Memory B cell (primary cell): Measurements from ENCODE around the gene SCO2.

ENCODE experiments used
- ATAC-seq: fragments of 150-1000 bp; cut with Tn5 transposase; 2 replicates; pipeline ENCODE4 v1.10.0; 2021; ENCODE audit warnings: low read depth, mild to moderate bottlenecking, moderate library complexity
- DNase-seq, 2 donors: peaks; one replicate each; pipeline ENCODE4 v3.0.0; 2022; ENCODE audit warnings: low spot score in 2 of 2
- H3K27ac Mint-ChIP-seq: one replicate; pipeline ENCODE4 v1.8.0; 2022; ENCODE audit warnings: mild to moderate bottlenecking, moderate library complexity, mixed read lengths
- H3K27me3 Mint-ChIP-seq: one replicate; pipeline ENCODE4 v1.8.0; 2022; ENCODE audit warnings: mixed read lengths
- H3K36me3 Mint-ChIP-seq: one replicate; pipeline ENCODE4 v1.8.0; 2022; ENCODE audit warnings: mild to moderate bottlenecking, mixed read lengths
- H3K4me1 Mint-ChIP-seq: one replicate; pipeline ENCODE4 v1.8.0; 2022; ENCODE audit warnings: mixed read lengths
- H3K4me3 Mint-ChIP-seq: one replicate; pipeline ENCODE4 v1.8.0; 2022; ENCODE audit warnings: mild to moderate bottlenecking, moderate library complexity, mixed read lengths
- H3K9me3 Mint-ChIP-seq: one replicate; pipeline ENCODE4 v1.8.0; 2022; ENCODE audit warnings: mixed read lengths

SCO2 gene

DNA sequence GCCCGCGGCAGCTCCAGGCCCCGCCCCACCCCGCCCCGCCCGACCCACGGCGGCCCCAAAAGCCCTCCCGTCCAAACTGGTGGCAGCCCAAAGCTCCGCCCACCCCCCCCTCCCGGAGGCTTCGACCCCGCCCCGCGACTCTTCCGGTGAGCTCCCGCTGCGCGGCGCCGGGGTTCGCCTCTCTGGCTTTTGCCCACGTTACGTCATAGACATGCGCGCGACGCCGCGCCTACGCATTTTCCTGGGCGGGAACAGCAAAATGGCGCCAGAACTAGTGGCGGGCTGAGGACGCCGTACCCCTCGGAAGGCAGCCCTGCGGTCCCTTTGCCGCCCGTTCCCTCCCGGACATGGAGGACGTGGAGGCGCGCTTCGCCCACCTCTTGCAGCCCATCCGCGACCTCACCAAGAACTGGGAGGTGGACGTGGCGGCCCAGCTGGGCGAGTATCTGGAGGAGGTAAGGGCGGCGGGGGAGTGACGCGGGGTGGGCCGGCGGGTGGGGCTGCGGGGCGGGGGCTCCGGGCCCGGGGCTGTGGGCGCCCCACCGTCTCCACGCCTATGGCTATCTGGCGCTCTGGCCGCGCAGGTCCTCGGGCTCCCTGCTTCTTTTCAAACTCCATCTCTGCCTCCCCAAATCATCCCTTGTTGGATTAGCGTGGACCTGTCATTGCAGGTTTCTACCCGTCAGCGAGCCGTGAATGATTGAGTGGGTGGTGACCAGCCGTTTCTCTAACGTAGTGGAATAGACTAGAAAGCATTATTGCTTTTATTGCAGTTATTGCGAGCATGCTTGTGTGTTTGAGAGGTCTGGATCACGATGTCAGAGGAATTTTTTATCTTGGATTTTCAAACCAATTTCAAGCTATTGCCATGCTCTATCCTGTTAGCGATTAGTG, 17.2 kb downstream of the SCO2 start, which contains the start of gene NCAPH2:
NCAPH2 (plus strand) TSS at position 234 of the 894 bp plus-strand sequence; CDS start at position 348, 114 bp downstream.
- H3K27me3 Mint-ChIP-seq, result no peaks in the 10 kb centered on the region
- peaks cover 18% of the 10 kb centered on the region for H3K4me1 Mint-ChIP-seq
- H3K36me3 Mint-ChIP-seq, result peaks cover 2% of the 10 kb centered on the region
- peak; percentile 76 for ATAC-seq
- H3K27ac Mint-ChIP-seq, result peak within 1 kb of the TSS; percentile 97
- DNase-seq, result peak; percentile 94 to 95
- peak within 1 kb of the TSS; percentile 98 for H3K4me3 Mint-ChIP-seq
- no peaks in the 10 kb centered on the region for H3K9me3 Mint-ChIP-seq

DNA sequence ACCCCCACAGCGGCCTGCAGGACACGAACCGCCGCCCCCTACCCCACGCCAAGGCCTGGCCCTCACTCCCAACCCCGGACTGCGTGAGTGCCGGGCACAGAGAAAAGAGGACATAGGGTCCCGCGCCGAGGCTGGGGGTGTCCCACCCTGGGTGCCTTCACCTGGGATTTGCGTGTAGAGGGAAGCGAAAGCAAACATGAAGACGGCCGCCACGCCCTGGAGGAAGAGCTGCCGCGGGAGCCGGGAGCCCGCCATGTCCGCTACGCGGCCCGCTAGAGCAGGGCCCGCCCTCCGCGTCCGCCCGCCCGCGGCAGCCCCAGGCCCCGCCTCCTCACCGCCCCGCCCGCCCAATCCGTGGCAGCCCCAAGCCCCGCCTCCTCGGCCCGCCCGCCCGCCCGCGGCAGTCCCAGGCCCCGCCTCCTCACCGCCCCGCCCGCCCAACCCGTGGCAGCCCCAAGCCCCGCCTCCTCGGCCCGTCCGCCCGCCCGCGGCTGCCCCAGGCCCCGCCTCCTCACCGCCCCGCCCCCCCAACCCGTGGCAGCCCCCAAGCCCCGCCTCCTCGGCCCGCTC, 17.9 kb downstream of the SCO2 start, which contains the start of gene LMF2:
LMF2 (minus strand) TSS at position 282 of the 570 bp plus-strand sequence; CDS start at position 255, 27 bp downstream.
- peak; percentile 71 for ATAC-seq
- no peaks in the 10 kb centered on the region for H3K9me3 Mint-ChIP-seq
- DNase-seq, result peak; percentile 88 to 90
- peaks cover 2% of the 10 kb centered on the region for H3K36me3 Mint-ChIP-seq
- H3K27ac Mint-ChIP-seq, result peak within 1 kb of the TSS; percentile 97
- H3K27me3 Mint-ChIP-seq, result no peaks in the 10 kb centered on the region
- peak within 1 kb of the TSS; percentile 98 for H3K4me3 Mint-ChIP-seq
- H3K4me1 Mint-ChIP-seq, result peaks cover 18% of the 10 kb centered on the region

DNA sequence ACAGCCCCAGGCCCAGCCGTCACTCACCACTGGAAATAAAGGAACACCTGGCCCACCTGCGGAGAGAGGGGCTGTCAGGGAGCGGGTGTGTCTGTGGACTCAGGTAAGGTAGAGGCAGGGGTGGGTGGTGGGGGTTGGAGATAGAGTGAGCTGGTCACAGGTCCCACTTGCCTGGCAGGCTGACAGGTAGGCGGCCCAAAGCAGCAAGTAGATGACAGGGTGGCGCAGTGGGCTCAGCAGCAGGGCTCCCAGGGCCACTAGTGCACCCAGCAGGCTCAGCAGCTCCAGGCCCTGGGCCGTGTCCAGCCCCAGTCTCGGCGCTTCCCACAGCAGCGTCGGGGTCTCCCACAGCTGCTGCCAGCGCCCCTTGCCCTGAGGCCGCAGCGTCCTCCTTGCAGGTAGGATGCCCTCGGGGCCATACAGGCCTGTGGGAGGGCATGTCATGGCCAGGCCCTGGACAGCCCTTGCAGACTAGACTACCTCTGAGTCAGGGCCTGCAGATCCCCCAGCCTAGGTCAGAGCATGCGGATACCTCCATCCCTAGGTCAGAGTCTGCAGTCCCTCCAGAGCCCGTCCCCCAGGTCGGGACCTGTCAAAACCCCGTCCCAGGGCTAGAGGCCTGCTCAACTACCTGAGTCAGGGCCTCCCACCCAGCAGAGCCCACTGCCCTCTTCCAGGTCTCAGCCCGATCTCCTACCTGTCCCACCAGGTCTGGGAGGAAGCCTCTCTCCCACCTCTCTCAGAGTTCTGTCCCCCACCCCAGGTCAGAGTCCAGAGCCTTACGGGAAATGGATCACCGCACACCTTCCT, 18.6 kb downstream of the SCO2 start:
- Mint-ChIP-seq H3K27ac (peak overlapping the region; percentile 87), H3K4me1 (peaks cover 18% of the 10 kb centered on the region), H3K27me3 (no peaks in the 10 kb centered on the region), H3K36me3 (no peaks in the 10 kb centered on the region), H3K4me3 (peak overlapping the region; percentile 98), H3K9me3 (no peaks in the 10 kb centered on the region)
- no peak for DNase-seq
- ATAC-seq, result no peak

DNA sequence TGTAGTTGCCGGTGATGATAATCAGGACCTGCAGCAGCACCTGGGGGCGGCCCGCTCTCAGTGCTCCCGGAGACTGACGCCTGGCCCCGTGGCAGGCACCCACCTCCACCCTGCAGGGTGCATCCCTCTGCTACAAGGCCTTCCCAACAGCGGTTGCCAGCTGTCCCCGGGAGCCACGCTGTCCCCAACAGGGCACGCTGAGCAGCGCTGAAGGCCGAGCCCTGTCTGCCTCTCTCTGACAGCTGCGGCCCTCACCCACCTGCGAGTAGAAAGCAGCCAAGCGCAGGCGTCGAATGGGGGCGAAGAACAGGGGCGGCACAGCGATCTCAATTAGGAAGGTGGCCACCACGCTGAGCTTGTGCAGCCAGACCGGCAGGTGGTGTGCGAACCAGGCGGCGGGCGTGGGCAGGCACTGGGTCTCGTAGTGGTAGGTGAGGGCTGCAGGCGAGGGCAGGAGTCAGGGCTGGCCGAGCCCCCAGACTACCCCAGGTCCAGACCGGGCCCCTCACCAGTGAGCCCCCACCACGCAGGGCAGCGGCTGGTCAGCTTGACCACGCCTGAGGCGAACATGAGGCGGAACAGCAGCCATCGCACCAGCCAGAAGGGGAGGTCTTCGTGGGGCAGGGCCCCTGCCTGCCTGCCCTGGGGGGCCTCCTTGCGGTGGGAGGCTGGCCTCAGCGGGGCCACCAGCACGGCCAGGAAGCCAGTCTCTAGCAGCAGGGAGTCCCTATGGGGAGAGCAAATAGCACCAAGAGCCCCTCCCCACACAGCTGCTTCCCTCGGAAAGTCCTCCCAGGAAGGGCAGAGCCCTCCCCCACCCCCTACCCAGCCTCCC, 19.4 kb downstream of the SCO2 start:
- DNase-seq (no peak), ATAC-seq (no peak)
- H3K36me3 Mint-ChIP-seq, result no peaks in the 10 kb centered on the region
- H3K4me3 Mint-ChIP-seq, result peak overlapping the region; percentile 98
- H3K27ac Mint-ChIP-seq, result no peak overlapping the region
- H3K9me3 Mint-ChIP-seq, result no peaks in the 10 kb centered on the region
- peaks cover 18% of the 10 kb centered on the region for H3K4me1 Mint-ChIP-seq
- no peaks in the 10 kb centered on the region for H3K27me3 Mint-ChIP-seq

DNA sequence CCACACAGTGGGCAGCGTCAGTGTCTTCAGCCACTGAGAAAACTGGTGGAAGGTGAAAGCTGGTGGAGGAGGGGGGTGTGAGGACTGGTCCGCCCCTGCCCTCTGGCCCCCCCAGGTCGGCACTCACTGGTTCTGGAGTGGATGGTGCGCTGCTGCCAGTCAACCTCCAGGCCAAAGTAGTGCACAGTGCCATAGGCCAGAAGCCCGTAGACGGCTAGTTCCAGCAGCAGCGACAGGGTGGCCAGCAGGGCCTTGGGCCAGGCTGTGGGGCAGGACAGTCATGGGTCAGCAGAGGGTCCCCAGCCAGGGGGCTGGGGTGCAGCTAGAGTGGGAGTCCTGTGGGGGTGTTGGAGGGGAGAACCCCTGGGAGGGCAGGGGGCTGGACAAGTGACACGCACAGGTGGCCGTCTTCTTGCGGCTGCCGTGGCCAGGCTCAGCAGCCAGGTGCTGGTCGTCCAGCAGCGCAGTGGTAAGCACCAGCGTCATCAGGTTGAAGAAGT, 20.1 kb downstream of the SCO2 start:
- ATAC-seq (no peak), DNase-seq (no peak)
- no peak overlapping the region for H3K4me3 Mint-ChIP-seq
- H3K4me1 Mint-ChIP-seq, result peaks cover 18% of the 10 kb centered on the region
- no peaks in the 10 kb centered on the region for H3K9me3 Mint-ChIP-seq
- no peaks in the 10 kb centered on the region for H3K36me3 Mint-ChIP-seq
- no peak overlapping the region for H3K27ac Mint-ChIP-seq
- no peaks in the 10 kb centered on the region for H3K27me3 Mint-ChIP-seq

DNA sequence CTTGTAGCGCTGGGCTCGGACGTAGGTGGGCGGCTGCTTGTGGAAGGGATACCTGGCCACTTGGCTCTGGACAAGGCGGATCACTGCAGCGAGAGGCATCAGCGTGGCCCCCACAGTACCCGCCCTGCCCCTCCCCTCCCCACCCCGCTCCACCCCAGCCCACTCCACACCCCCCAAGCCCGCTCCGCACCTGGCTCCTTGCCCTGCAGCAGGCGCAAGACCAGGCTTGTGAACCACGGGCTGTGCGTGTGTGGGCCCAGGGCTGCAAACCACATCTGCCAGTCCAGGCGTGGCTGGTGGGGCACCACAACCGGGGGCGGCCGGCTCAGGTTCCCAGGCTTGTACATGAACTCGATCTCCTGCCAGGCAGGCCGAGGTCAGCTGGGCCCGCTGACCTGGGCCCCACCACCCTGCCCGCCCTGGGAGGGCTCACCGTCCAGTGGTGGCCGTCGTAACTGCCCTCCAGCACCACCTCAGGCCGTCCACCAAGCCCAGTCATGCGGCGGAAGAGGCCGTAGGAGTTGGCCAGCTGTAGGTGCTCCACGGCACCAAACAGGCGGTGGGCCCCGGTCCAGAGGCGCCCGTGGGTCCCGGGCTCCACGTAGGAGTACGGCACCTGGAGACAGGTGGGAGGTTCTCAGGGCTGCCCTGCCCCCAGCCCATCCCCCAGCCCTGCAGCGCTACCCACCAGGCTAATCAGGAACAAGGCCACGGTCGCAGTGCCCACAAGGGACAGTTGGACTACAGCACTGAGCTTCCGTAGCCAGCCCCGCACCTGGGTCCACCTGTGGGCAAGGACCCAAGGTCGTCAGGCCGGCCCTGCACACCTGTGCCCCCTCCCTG, 20.8 kb downstream of the SCO2 start:
- DNase-seq (no peak), ATAC-seq (no peak)
- no peak overlapping the region for H3K27ac Mint-ChIP-seq
- H3K4me3 Mint-ChIP-seq, result no peak overlapping the region
- H3K36me3 Mint-ChIP-seq, result no peaks in the 10 kb centered on the region
- no peaks in the 10 kb centered on the region for H3K27me3 Mint-ChIP-seq
- H3K4me1 Mint-ChIP-seq, result peaks cover 18% of the 10 kb centered on the region
- no peaks in the 10 kb centered on the region for H3K9me3 Mint-ChIP-seq

DNA sequence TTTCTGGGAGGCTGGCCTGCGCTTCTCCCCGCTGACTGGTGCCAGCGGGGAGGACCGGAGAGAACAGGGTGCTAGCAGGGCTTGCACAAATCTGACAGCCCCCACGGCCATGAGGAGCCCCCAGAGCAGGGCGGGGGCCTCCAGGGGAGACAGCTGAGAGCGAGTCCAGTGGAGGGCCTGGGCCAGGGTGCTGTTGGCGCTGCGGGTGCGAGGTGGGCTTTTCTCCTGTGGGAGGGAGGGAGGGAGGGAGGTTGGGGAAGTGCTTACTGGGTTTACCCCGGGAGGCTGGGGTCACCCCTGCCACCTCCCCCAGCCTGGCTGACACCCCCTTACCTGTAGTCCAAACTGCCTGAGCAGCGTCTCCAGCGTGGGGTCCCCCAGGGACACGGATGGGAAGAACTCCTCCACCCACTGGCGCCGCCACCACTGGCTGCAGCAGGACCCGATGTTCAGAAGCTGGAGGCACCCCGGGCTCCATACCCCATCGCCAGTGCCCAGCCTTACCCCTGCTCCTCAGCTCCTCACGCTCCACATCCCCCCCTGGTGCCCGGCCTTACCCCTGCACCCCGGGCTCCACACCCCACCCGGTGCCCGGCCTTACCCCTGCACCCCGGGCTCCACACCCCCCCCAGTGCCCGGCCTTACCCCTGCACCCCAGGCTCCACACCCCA, 21.8 kb downstream of the SCO2 start:
- no peaks in the 10 kb centered on the region for H3K27me3 Mint-ChIP-seq
- no peaks in the 10 kb centered on the region for H3K36me3 Mint-ChIP-seq
- H3K4me1 Mint-ChIP-seq, result peaks cover 10% of the 10 kb centered on the region
- no peak overlapping the region for H3K4me3 Mint-ChIP-seq
- H3K9me3 Mint-ChIP-seq, result no peaks in the 10 kb centered on the region
- DNase-seq, result no peak
- H3K27ac Mint-ChIP-seq, result no peak overlapping the region
- ATAC-seq, result no peak

DNA sequence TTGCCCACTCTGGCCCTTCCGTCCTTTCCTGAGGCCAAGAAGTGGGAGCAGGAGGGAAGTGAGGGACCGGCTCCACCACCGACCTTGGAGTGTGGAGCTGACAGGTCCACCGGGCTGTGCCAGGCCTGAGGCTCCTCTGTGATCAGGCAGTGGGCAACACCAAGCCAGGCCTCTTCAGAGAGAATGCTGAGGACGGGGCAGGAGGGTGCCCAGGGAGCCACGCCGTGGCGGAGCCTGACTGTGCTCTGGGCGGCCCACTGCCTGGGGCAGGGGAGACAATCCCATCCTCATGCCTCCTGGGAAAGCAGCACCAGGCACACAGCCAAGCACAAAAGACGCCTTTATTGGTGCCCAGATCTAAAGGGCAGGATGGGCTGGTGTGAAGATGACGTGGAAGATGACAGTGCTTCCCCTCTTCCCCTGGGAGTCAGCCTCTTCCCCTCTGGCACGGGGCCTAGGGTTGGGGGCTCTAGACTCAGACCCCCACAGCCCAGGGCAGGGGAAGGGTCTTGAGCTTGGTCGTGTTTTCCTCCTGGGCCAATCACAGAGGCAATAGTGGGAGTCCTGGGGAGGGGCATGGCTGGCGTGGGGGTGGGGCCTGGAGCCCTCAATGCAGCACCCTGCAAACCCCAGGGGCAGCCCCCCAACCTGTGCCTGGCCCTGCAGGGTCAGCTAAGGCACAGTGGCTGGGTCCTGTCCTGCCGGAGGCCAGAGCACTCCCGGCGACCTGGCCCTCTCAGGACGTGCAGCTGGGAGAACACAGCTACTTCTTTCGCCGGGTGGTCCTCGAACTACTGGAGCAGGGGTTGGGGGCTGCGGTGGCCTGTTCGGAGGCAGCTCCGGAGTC, 22.5 kb downstream of the SCO2 start:
- Mint-ChIP-seq H3K9me3 (no peaks in the 10 kb centered on the region), H3K27me3 (no peaks in the 10 kb centered on the region), H3K4me1 (peaks cover 11% of the 10 kb centered on the region), H3K4me3 (no peak overlapping the region), H3K36me3 (no peaks in the 10 kb centered on the region), H3K27ac (no peak overlapping the region)
- DNase-seq (no peak), ATAC-seq (no peak)

DNA sequence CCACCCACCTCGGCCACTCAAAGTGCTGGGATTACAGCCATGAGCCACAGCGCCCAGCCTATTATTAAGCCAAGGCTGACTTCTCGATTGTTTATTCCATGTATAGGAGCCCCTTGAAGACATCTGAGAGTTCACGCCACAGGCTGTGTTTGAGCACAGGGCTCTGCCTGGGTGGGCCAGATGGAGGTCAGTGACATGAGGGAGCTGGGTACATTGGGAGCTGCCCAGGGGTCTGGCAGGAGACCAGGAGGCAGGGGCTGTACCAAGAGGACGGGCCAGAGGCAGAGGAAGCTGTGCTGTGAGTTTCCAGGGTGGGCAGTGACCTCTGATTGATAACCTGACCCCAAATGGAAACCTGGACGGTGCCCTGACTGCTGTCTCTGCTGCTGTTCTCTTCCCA, 23.3 kb downstream of the SCO2 start:
- Mint-ChIP-seq H3K9me3 (no peaks in the 10 kb centered on the region), H3K4me1 (peaks cover 11% of the 10 kb centered on the region), H3K36me3 (no peaks in the 10 kb centered on the region), H3K27me3 (no peaks in the 10 kb centered on the region), H3K27ac (no peak overlapping the region), H3K4me3 (no peak overlapping the region)
- ATAC-seq (no peak), DNase-seq (no peak)

DNA sequence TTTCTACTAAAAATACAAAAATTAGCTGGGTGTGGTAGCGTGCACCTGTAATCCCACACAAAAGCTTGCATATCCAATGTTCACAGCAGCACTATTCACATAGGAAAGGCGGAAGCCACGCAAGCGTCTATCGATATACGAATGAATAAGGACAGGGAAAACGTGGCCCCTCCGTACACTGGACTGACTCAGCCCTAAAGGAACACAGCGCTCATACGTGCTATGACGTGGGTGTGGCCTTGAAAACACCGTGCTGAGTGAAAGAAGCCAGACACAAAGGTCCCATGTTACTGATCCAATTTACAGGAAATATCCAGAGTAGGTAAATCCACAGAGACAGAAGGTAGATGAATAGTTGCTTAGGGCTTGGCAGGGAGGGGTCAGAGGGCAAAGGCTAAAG, 24.9 kb downstream of the SCO2 start:
- H3K27me3 Mint-ChIP-seq, result no peaks in the 10 kb centered on the region
- no peaks in the 10 kb centered on the region for H3K36me3 Mint-ChIP-seq
- ATAC-seq, result no peak
- DNase-seq, result no peak
- peaks cover 9% of the 10 kb centered on the region for H3K4me1 Mint-ChIP-seq
- no peak overlapping the region for H3K27ac Mint-ChIP-seq
- H3K9me3 Mint-ChIP-seq, result no peaks in the 10 kb centered on the region
- H3K4me3 Mint-ChIP-seq, result no peak overlapping the region

DNA sequence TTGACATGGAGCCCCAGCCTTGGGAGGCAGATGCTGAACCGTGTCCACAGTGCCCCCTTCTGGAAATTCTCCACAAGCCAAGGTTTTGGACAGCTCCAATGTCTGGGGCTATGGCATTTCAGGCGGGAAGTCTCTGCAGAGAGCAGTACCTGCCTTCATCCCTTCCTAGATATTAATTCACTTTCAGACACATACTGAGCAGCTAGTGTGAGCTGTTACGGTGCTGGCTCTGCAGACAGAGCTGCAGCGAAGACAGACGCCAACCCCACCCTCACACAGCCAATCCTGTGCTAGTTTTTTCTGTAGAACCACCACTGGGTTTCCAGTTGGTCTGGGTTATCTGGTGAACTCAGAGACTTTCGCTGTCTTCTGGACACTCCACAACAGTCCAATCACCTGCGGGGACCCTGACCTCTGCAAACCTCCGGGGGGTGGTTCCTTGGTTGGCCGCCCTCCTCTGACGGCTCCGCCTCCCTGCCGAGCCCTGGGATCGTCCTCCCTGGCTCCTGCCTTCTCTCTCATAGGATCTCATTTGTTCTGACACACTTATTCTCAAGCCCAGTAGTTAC, 27.0 kb downstream of the SCO2 start:
- no peaks in the 10 kb centered on the region for H3K9me3 Mint-ChIP-seq
- H3K27ac Mint-ChIP-seq, result no peak overlapping the region
- ATAC-seq (peak; percentile 97), DNase-seq (peak; percentile 62 to 71)
- no peaks in the 10 kb centered on the region for H3K27me3 Mint-ChIP-seq
- peaks cover 9% of the 10 kb centered on the region for H3K4me1 Mint-ChIP-seq
- H3K36me3 Mint-ChIP-seq, result no peaks in the 10 kb centered on the region
- no peak overlapping the region for H3K4me3 Mint-ChIP-seq
